ENCODE measurements around the gene TP53RK.

The TP53RK gene

GRCh38 chr20:46672543-46673148 is 16.6 kb downstream of the TP53RK start:
- no peak for DNase-seq
- Histone ChIP-seq H3K27ac (no peak overlapping the region), H3K36me3 (no peaks in the 10 kb centered on the region), H3K27me3 (ENCODE audit: insufficient read depth, low read depth, severe bottlenecking) (no peaks in the 10 kb centered on the region), H3K9me3 (ENCODE audit: severe bottlenecking) (no peaks in the 10 kb centered on the region), H3K4me3 (ENCODE audit: low read depth, low read length) (no peak overlapping the region)
- no peak for TF ChIP-seq CTCF (IDR thresholded peaks at IDR 0.05; ENCODE audit: low read depth, low read length)

GRCh38 chr20:46671866-46672542 is 17.2 kb downstream of the TP53RK start:
- no peaks in the 10 kb centered on the region for H3K36me3 ChIP-seq
- no peak overlapping the region for H3K4me3 ChIP-seq (ENCODE audit: low read depth, low read length)
- H3K27ac ChIP-seq = no peak overlapping the region
- H3K27me3 ChIP-seq (ENCODE audit: insufficient read depth, low read depth, severe bottlenecking) = no peaks in the 10 kb centered on the region
- no peaks in the 10 kb centered on the region for H3K9me3 ChIP-seq (ENCODE audit: severe bottlenecking)
- TF ChIP-seq CTCF (IDR thresholded peaks at IDR 0.05; ENCODE audit: low read depth, low read length) = no peak
- no peak for DNase-seq

- Histone ChIP-seq H3K9me3 (ENCODE audit: severe bottlenecking) (no peaks in the 10 kb centered on the region), H3K27me3 (ENCODE audit: insufficient read depth, low read depth, severe bottlenecking) (no peaks in the 10 kb centered on the region), H3K27ac (no peak overlapping the region), H3K4me3 (ENCODE audit: low read depth, low read length) (no peak overlapping the region), H3K36me3 (no peaks in the 10 kb centered on the region)
- no peak for DNase-seq
- no peak for TF ChIP-seq CTCF (IDR thresholded peaks at IDR 0.05; ENCODE audit: low read depth, low read length)
Measured at GRCh38 chr20:46670585-46671584, 18.4 kb downstream of the TP53RK start.

GRCh38 chr20:46670228-46670584 is 19.0 kb downstream of the TP53RK start:
- no peak for DNase-seq
- Histone ChIP-seq H3K36me3 (no peaks in the 10 kb centered on the region), H3K9me3 (ENCODE audit: severe bottlenecking) (no peaks in the 10 kb centered on the region), H3K4me3 (ENCODE audit: low read depth, low read length) (no peak overlapping the region), H3K27ac (no peak overlapping the region), H3K27me3 (ENCODE audit: insufficient read depth, low read depth, severe bottlenecking) (no peaks in the 10 kb centered on the region)
- TF ChIP-seq CTCF (IDR thresholded peaks at IDR 0.05; ENCODE audit: low read depth, low read length) = no peak

- H3K27ac ChIP-seq = no peak overlapping the region
Measured at GRCh38 chr20:46666818-46667515, 22.3 kb downstream of the TP53RK start.

More at GRCh38 chr20:46666818-46667515, 22.3 kb downstream of the TP53RK start:
- no peak for TF ChIP-seq CTCF (IDR thresholded peaks at IDR 0.05; ENCODE audit: low read depth, low read length)
- H3K27me3 ChIP-seq (ENCODE audit: insufficient read depth, low read depth, severe bottlenecking) = no peaks in the 10 kb centered on the region
- DNase-seq = no peak
- H3K36me3 ChIP-seq = no peaks in the 10 kb centered on the region
- no peaks in the 10 kb centered on the region for H3K9me3 ChIP-seq (ENCODE audit: severe bottlenecking)
- no peak overlapping the region for H3K4me3 ChIP-seq (ENCODE audit: low read depth, low read length)
